Esophagus muscularis mucosa (tissue), 4 donors: ENCODE data around the gene ETFBKMT. TPM values are rescaled to one million over a fixed set of nuclear protein-coding genes. Genes with fewer than 3 reads are reported as not detected.

Experiments used
- DNase-seq: peaks from one replicate; pipeline ENCODE4 v3.0.0-alpha.2; 2017; ENCODE audit errors: extremely low spot score
- H3K27ac ChIP-seq, 4 donors: fragments of 200-600 bp; sonication (generic); replicated peaks in 1 of 4; 1 replicate in 3 of 4; 2 replicates in 1 of 4; pipeline ENCODE4 v1.5.1; 2016 to 2019; ENCODE audit warnings: mild to moderate bottlenecking in 1 of 4
- H3K27me3 ChIP-seq, 4 donors: fragments of 200-600 bp; sonication (generic); one replicate each; pipeline versions ENCODE4 v1.5.1 to v1.6.0; 2016 to 2019
- H3K36me3 ChIP-seq, 4 donors: fragments of 200-600 bp; sonication (generic); one replicate each; pipeline ENCODE4 v1.5.1; 2016 to 2019
- H3K4me1 ChIP-seq, 4 donors: fragments of 200-600 bp; sonication (generic); one replicate each; pipeline ENCODE4 v1.5.1; 2016 to 2019
- H3K4me3 ChIP-seq, 4 donors: fragments of 200-600 bp; sonication (generic); 1 replicate in 2 of 4; 2 replicates in 2 of 4; pipeline ENCODE4 v1.5.1; 2016 to 2019; ENCODE audit warnings: mild to moderate bottlenecking in 4 of 4, moderate library complexity in 1 of 4
- H3K9me3 ChIP-seq, 4 donors: fragments of 200-600 bp; sonication (generic); 1 replicate in 3 of 4; 2 replicates in 1 of 4; pipeline ENCODE4 v1.5.1; 2016 to 2019
- EP300 ChIP-seq: sonication (generic); formaldehyde crosslinking; IDR thresholded peaks from one replicate; pipeline ENCODE4 v1.6.1; 2017; ENCODE audit warnings: antibody characterized with exemption
- POLR2A ChIP-seq: fragments of 450-650 bp; IDR thresholded peaks from one replicate; pipeline ENCODE4 v1.6.1; 2017; ENCODE audit warnings: antibody characterized with exemption, moderate library complexity, mild to moderate bottlenecking, low read depth
- POLR2AphosphoS5 ChIP-seq, 2 donors: sonication (generic); formaldehyde crosslinking; IDR thresholded peaks; one replicate each; pipeline ENCODE4 v1.6.1; 2017; ENCODE audit warnings: antibody characterized with exemption in 2 of 2
- WGBS: methylation state at CpG from one replicate; pipeline ENCODE4 v1.1.5; 2018; 5-methylcytosine and 5-hydroxymethylcytosine counted together
- intact Hi-C: fragments of 100-400 bp; cut with DNase I; formaldehyde crosslinking; loops from one replicate; pipeline ENCODE4 v1.15.1; 2023
- total RNA-seq, 4 donors: library from RNA; depleted of rRNA; stranded (reverse); fragments of >200 nt; gene quantifications; one replicate each; pipeline versions ENCODE4 v1.1.0 to v1.2.1, GENCODE V29; 2016
- TF ChIP-seq, protein P1 (sequence below), 3 experiments: fragments of 200-600 bp in 2 of 3; fragments of 450-650 bp in 1 of 3; sonication (generic) in 2 of 3; IDR thresholded peaks; one replicate each; pipeline ENCODE4 v1.5.1; 2017 to 2019; ENCODE audit warnings: antibody characterized with exemption in 3 of 3, mild to moderate bottlenecking in 2 of 3, moderate library complexity in 1 of 3

The ETFBKMT gene
- total RNA-seq, 4 donors from 2014 or later, result 0.83 to 5.1 (median 2.9) TPM

DNA sequence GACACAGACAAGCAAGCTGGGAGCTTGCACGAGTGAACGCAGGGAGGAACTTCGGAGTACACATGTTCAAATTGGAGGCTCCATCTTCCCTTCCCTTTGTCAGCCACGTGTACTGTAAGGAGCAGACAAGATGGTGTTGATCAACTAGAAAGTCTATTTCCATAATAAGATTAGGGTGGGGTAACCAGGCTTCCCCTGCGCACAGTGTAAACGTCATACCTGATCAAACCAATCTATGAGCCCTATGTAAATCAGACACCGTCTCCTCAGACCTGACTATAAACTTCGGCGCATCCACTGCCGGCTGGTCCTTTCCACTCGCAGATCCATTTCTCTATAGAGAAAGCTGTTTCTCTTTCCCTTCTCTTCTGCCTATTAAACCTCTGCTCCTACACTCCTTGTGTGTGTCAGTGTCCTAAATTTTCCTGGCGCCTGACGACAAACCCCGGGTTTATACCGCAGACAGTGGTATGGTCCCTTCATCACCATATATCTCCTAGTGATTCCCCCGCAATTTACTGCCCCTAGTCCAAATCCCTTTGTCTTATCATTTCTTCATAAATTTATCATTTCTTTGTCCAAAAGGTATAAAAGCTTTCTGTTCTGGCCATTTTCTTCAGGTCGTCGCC is 7.5 kb upstream of the ETFBKMT start:
- WGBS, result 82% methylated on average over 18 of the region's 18 CpGs
- no peak for TF ChIP-seq POLR2A
- TF ChIP-seq EP300, result no peak
- no peak for TF ChIP-seq POLR2AphosphoS5 (IDR thresholded peaks at IDR 0.05)
- TF ChIP-seq, protein P1, sequence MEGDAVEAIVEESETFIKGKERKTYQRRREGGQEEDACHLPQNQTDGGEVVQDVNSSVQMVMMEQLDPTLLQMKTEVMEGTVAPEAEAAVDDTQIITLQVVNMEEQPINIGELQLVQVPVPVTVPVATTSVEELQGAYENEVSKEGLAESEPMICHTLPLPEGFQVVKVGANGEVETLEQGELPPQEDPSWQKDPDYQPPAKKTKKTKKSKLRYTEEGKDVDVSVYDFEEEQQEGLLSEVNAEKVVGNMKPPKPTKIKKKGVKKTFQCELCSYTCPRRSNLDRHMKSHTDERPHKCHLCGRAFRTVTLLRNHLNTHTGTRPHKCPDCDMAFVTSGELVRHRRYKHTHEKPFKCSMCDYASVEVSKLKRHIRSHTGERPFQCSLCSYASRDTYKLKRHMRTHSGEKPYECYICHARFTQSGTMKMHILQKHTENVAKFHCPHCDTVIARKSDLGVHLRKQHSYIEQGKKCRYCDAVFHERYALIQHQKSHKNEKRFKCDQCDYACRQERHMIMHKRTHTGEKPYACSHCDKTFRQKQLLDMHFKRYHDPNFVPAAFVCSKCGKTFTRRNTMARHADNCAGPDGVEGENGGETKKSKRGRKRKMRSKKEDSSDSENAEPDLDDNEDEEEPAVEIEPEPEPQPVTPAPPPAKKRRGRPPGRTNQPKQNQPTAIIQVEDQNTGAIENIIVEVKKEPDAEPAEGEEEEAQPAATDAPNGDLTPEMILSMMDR (IDR thresholded peaks at IDR 0.05), result no peak
- no peaks in the 10 kb centered on the region for H3K27me3 ChIP-seq
- no peak overlapping the region for H3K4me3 ChIP-seq
- DNase-seq, result no peak
- no peaks in the 10 kb centered on the region for H3K9me3 ChIP-seq
- H3K4me1 ChIP-seq, result peaks cover 0 to 13% (median 11%) of the 10 kb centered on the region in 4 donors
- no peak overlapping the region for H3K27ac ChIP-seq
- no peaks in the 10 kb centered on the region for H3K36me3 ChIP-seq
- intact Hi-C loops, result no loop called here

DNA sequence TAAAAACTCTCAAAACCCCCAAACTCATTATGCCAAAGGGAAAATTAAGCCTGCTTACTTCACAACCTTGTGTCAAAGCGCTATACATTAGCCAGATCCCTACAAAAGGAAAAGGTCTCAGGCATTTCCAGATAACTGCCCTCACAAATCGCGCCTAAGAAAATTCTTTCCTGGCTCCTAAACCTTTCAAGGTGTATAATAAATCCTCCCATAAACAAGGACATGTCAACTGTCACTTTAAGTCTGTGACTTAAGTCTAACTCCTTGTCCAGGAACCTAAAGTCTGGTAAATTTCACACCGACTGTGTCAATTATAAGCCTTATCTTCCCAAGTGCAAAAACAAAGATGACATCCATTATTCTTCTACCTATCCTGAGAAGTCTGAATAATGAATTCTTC is 4.3 kb upstream of the ETFBKMT start:
- Histone ChIP-seq H3K4me1 (peaks cover 4 to 20% (median 18%) of the 10 kb centered on the region in 4 donors), H3K36me3 (no peaks in the 10 kb centered on the region), H3K27me3 (no peaks in the 10 kb centered on the region), H3K9me3 (no peaks in the 10 kb centered on the region), H3K27ac (no peak overlapping the region), H3K4me3 (no peak overlapping the region)
- intact Hi-C loops, result loop anchor here (5.0 kb wide), 3 partner anchors 307 to 1022 kb away; partner anchors contain the start of gene DNM1L
- no peak for DNase-seq
- TF ChIP-seq, protein P1 (IDR thresholded peaks at IDR 0.05), result no peak
- TF ChIP-seq EP300 (no peak), POLR2A (no peak), POLR2AphosphoS5 (IDR thresholded peaks at IDR 0.05) (no peak)
- 57% methylated on average over 4 of the region's 4 CpGs for WGBS

DNA sequence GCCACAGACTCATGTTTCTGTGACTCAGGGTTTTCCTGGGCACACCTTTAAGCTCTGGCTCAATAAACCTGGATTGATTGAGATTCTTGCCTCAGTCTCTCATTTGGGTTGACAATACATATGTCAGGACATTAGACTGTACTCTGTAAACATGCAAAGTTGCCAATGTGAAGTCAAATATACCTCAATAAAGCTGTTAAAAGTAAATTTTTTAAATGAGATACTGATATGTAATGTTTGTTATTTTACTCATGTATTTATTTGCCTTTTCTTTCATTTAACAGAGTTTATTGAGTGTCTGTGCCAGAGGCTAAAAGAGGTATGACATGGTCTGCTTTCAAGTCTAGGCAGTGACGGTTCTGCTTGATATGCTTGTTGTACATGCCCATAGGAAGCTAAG is 3.7 kb upstream of the ETFBKMT start:
- intact Hi-C loops, result loop anchor here (5.0 kb wide), 3 partner anchors 307 to 1022 kb away; partner anchors contain the start of gene DNM1L
- no peak for TF ChIP-seq POLR2A
- no peak for TF ChIP-seq EP300
- TF ChIP-seq, protein P1 (IDR thresholded peaks at IDR 0.05), result no peak
- TF ChIP-seq POLR2AphosphoS5 (IDR thresholded peaks at IDR 0.05), result no peak
- Histone ChIP-seq H3K4me3 (no peak overlapping the region), H3K4me1 (peaks cover 6 to 26% (median 22%) of the 10 kb centered on the region in 4 donors), H3K36me3 (no peaks in the 10 kb centered on the region), H3K27me3 (no peaks in the 10 kb centered on the region), H3K27ac (no peak overlapping the region), H3K9me3 (no peaks in the 10 kb centered on the region)
- WGBS, result 80% methylated on average over 1 of the region's 1 CpG
- DNase-seq, result no peak

DNA sequence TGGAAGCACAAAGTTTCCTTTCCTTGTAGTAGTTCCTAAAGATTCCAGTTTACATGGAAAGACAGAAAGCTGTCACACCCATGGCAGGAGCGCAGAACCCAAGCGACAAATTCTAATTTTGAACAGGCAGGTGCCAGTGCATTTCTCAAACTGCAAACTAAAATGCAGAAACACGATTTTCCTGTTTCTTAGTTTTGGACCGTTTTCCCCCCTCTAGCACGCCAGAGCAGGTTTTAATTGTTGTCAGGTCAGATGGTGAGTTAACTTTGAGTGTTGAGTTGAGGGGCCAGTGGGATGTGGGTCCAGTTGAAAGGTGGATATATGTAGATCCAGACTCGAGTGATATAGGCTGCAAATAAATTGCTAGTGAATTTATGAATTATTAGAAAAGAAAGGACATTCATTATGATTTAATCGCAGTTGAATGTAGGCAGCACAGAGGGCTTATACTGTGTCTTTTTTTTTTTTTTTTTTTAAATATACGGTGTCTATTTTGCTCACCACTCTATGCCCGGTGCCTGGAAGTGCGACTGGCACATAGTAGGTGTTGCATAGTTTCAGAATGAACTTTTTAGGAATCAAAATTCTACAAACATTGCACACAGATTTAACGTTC is 909 bp upstream of the ETFBKMT start:
- intact Hi-C loops, result loop anchor here (5.0 kb wide), 3 partner anchors 304 to 1019 kb away; partner anchors contain the start of gene DNM1L
- peak overlapping the region; percentile 64 to 87 (median 74) for H3K4me3 ChIP-seq
- WGBS, result 21% methylated on average over 11 of the region's 11 CpGs
- H3K27me3 ChIP-seq, result no peaks in the 10 kb centered on the region
- H3K9me3 ChIP-seq, result no peaks in the 10 kb centered on the region
- no peak for DNase-seq
- peak overlapping the region; percentile 92 to 96 (median 95) for H3K27ac ChIP-seq
- TF ChIP-seq POLR2AphosphoS5 (IDR thresholded peaks at IDR 0.05), result no peak
- TF ChIP-seq EP300, result no peak
- TF ChIP-seq, protein P1 (IDR thresholded peaks at IDR 0.05), result no peak
- no peak for TF ChIP-seq POLR2A
- H3K4me1 ChIP-seq, result peaks cover 6 to 18% (median 12%) of the 10 kb centered on the region in 4 donors
- H3K36me3 ChIP-seq, result peaks cover 0 to 18% (median 3%) of the 10 kb centered on the region in 4 donors
